ENCODE data around the gene CACNA1A.
A peak's percentile ranks its signal among the peaks of the same experiment; 100 is the strongest.

The CACNA1A gene

GRCh38 chr19:13291913-13292312 lies 214.4 kb downstream of the CACNA1A start:
- Histone ChIP-seq H3K4me3 (no peak overlapping the region), H3K36me3 (no peaks in the 10 kb centered on the region), H3K27ac (no peak overlapping the region), H3K9ac (no peak overlapping the region), H3K4me2 (no peak overlapping the region), H3K9me3 (no peaks in the 10 kb centered on the region), H3K4me1 (0 out of 2 replicates have a peak, but pooled peaks cover 6% of the 10 kb centered on the region), H3K27me3 (no peaks in the 10 kb centered on the region), H4K20me1 (no peaks in the 10 kb centered on the region)
- TF ChIP-seq Cebpa-rat (IDR thresholded peaks at IDR 0.05): no peak

GRCh38 chr19:13290741-13291140 lies 215.5 kb downstream of the CACNA1A start:
- Histone ChIP-seq H3K27me3 (no peaks in the 10 kb centered on the region), H3K9ac (no peak overlapping the region)

GRCh38 chr19:13289295-13289694 lies 217.0 kb downstream of the CACNA1A start:
- Histone ChIP-seq H3K36me3 (no peaks in the 10 kb centered on the region), H4K20me1 (no peaks in the 10 kb centered on the region), H3K9ac (no peak overlapping the region), H3K27me3 (no peaks in the 10 kb centered on the region), H3K4me2 (no peak overlapping the region), H3K9me3 (no peaks in the 10 kb centered on the region), H3K4me1 (0 out of 2 replicates have a peak, but pooled peaks cover 6% of the 10 kb centered on the region), H3K27ac (no peak overlapping the region), H3K4me3 (no peak overlapping the region)
- TF ChIP-seq Cebpa-rat (IDR thresholded peaks at IDR 0.05): no peak

More at GRCh38 chr19:13290741-13291140, 215.5 kb downstream of the CACNA1A start:
- Histone ChIP-seq H3K9me3 (no peaks in the 10 kb centered on the region), H3K4me3 (no peak overlapping the region), H4K20me1 (no peaks in the 10 kb centered on the region), H3K27ac (no peak overlapping the region), H3K36me3 (no peaks in the 10 kb centered on the region), H3K4me1 (0 out of 2 replicates have a peak, but pooled peaks cover 6% of the 10 kb centered on the region), H3K4me2 (0 out of 2 replicates have a peak overlapping the region, but pooled peaks have one; percentile 5)
- no peak for TF ChIP-seq Cebpa-rat (IDR thresholded peaks at IDR 0.05)

- H3K9me3 ChIP-seq: no peaks in the 10 kb centered on the region
- H3K9ac ChIP-seq: no peak overlapping the region
- H3K36me3 ChIP-seq: no peaks in the 10 kb centered on the region
- H3K27ac ChIP-seq: no peak overlapping the region
- no peak overlapping the region for H3K4me2 ChIP-seq
- H3K4me1 ChIP-seq: peaks cover 21% of the 10 kb centered on the region
- H3K4me3 ChIP-seq: no peak overlapping the region
- no peak for TF ChIP-seq Cebpa-rat (IDR thresholded peaks at IDR 0.05)
- no peaks in the 10 kb centered on the region for H3K27me3 ChIP-seq
- H4K20me1 ChIP-seq: no peaks in the 10 kb centered on the region
Observed at GRCh38 chr19:13286195-13286985, 219.9 kb downstream of the CACNA1A start.

GRCh38 chr19:13284929-13285928 lies 221.1 kb downstream of the CACNA1A start:
- Histone ChIP-seq H3K4me2 (no peak overlapping the region), H3K4me3 (no peak overlapping the region), H3K4me1 (peaks cover 22% of the 10 kb centered on the region), H4K20me1 (no peaks in the 10 kb centered on the region), H3K27ac (no peak overlapping the region), H3K36me3 (no peaks in the 10 kb centered on the region), H3K9ac (no peak overlapping the region), H3K27me3 (no peaks in the 10 kb centered on the region), H3K9me3 (no peaks in the 10 kb centered on the region)
- TF ChIP-seq Cebpa-rat (IDR thresholded peaks at IDR 0.05): no peak

- Histone ChIP-seq H4K20me1 (no peaks in the 10 kb centered on the region), H3K4me3 (no peak overlapping the region), H3K4me1 (peaks cover 22% of the 10 kb centered on the region), H3K9ac (no peak overlapping the region), H3K4me2 (no peak overlapping the region), H3K36me3 (no peaks in the 10 kb centered on the region), H3K27ac (no peak overlapping the region), H3K27me3 (no peaks in the 10 kb centered on the region), H3K9me3 (no peaks in the 10 kb centered on the region)
- TF ChIP-seq Cebpa-rat (IDR thresholded peaks at IDR 0.05): no peak
Observed at GRCh38 chr19:13283871-13284270, 222.4 kb downstream of the CACNA1A start.

- TF ChIP-seq Cebpa-rat (IDR thresholded peaks at IDR 0.05): no peak
- Histone ChIP-seq H3K9me3 (no peaks in the 10 kb centered on the region), H3K27me3 (no peaks in the 10 kb centered on the region), H3K9ac (no peak overlapping the region; the same call in 1 of the 2 replicates), H4K20me1 (no peaks in the 10 kb centered on the region), H3K4me3 (peak overlapping the region; percentile 55; the same call in 1 of the 2 replicates), H3K4me1 (peaks cover 31% of the 10 kb centered on the region), H3K4me2 (peak overlapping the region; percentile 91), H3K27ac (peak overlapping the region; percentile 62; the same call in 1 of the 2 replicates), H3K36me3 (no peaks in the 10 kb centered on the region)
Observed at GRCh38 chr19:13282486-13283065, 223.7 kb downstream of the CACNA1A start.

GRCh38 chr19:13281567-13282291 lies 224.6 kb downstream of the CACNA1A start:
- no peaks in the 10 kb centered on the region for H3K9me3 ChIP-seq
- H3K9ac ChIP-seq: peak overlapping the region; percentile 59
- H3K4me3 ChIP-seq: peak overlapping the region; percentile 55
- no peak for TF ChIP-seq Cebpa-rat (IDR thresholded peaks at IDR 0.05)
- peak overlapping the region; percentile 62; the same call in 1 of the 2 replicates for H3K27ac ChIP-seq
- peak overlapping the region; percentile 91 for H3K4me2 ChIP-seq
- H4K20me1 ChIP-seq: no peaks in the 10 kb centered on the region
- no peaks in the 10 kb centered on the region for H3K27me3 ChIP-seq
- H3K36me3 ChIP-seq: no peaks in the 10 kb centered on the region
- H3K4me1 ChIP-seq: peaks cover 34% of the 10 kb centered on the region

Measured in BLaER1 (cell line).